ENCODE measurements around the gene ILK. TPM values are rescaled to one million over a fixed set of nuclear protein-coding genes. Genes with fewer than 3 reads are reported as not detected.

Gene ILK
- total RNA-seq = 10 to 100 TPM; 74.6 to 83.3 TPM

DNA sequence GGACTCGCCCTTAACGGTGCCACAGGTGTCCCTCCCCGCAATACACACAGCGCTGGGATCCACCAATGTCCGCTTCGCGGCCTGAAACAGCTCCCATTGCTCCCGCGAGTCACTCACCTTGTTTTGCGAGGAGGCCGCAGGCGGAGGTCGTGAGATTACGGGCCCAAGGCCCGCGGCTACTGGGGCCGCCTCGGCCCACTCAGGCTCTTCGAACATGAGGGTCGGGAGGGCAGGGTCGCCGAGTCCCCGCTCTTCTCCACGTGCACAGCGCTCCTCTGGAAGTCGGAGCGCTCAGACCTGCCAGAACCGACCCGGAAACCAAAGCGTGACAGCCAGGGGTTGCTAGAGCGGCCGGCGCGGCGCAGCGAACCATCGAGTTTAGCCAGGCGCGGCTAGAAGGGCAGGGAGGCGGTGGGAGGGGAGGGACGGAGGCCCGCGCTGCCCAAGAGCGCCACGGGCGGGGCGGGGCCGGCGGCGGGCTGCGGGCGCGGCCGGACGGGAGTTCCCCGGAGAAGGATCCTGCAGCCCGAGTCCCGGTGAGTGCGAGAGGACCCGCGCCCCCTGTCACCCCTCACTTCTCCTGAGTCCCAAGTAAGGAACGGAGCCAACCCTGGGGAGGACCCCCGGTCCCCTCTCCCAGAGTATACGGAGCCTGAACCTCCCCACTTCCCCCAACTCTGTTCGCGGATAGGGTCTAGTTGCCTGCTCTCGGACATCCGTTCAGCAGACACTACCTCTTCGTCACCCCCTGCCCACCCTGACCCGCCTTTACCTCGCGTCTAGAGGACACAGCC, at the start of gene ILK, which contains the start of gene RRP8:
Gene ILK (plus strand): TSS at position 488 of the 794 bp plus-strand sequence. CDS start 498 bp downstream, outside the sequence.
Gene RRP8 (minus strand): TSS at position 330 of the 794 bp plus-strand sequence. CDS start 114 bp downstream, at position 216.
- CTCF ChIA-PET = interaction anchor here (0.9 to 2.0 kb wide), 7 partner anchors 9 to 90 kb away, joined by 3 to 10 read pairs (median 4); partner anchors contain the start of genes MRPL17 and TAF10
- POLR2A ChIA-PET = interaction anchor here (0.7 to 1.8 kb wide), 5 partner anchors 8 to 122 kb away, joined by 3 to 8 read pairs (median 5); partner anchors contain the start of genes ARFIP2, MRPL17, TAF10 and TIMM10B

DNA sequence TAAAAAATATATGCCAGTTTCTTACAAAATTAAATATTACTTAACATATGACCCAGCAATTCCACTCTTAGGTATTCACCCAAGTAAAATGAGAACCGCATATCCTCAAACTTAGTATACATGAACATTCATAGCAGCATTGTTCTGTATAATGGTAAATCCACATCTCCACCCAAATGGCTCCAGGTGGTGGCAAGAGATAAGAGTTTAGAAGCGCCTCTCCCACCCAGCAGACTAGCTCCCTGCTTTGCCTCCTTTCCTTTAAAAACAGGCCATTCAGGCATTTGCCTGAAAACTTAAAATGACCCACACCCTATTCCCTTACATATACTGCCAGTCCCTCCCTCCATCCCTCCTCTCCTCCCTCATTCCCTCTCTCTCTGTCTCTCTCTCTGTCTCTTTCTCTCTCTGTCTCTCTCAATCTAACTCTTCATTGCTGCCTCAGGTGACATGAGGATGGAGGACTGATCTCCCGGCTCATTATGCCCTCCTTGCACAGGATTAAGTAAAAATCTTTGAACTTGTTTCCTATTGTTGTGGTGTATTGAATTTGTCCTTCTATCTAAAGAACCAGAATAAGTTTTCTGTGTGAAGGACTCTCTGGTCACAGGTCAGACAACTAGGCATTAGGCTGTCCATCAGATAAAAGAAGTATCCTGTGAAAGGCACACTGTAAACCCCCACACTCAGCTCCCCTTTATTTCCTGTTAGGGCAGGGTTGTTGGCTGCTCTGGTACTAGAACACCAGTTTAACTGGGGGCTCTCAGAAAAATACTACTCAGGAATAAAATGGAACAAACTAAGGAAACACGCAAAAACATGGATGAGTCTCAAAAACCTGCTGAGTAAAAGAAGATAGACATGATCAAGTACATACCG, 48.5 kb upstream of the ILK start:
- POLR2A ChIA-PET = no interaction called here

DNA sequence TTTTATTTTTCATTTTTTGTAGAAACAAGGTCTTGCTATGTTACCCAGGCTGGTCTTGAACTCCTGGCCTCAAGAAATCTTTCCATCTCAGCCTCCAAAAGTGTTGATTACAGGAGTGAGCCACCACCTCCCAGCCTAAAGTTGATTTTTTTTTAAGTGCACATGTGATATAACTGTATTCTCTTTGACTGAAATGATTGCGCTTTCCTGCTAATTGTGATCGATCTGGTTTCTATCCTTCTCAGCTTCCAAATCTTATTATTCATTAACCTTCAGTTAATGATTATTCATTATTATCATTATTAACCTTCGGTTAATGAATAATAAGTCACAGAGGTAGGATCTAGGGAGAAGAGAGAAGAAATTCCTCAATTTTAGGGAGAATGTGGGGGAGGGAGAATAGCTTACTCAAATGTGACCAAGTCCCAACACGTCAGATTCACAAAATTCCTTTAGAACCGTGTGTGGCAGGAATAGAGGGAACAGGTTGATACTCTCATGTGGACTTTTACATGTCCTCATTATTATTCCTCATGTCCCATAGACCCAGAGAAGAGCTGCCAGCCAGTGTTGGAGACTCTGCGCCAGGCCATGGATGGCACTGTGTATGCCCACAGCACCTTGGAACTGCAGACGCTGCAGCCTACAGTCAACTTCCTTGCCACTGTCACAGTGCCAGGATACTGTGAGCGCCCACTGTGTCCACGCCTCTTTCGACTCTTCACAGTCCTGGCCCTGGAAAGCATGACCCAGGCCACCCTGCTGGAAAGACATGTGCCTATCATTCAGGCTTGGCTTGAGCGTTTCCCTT, 47.2 kb upstream of the ILK start:
- CTCF ChIA-PET = no interaction called here

More for the DNA sequence above, 48.5 kb upstream of the ILK start:
- CTCF ChIA-PET = no interaction called here

GRCh38 chr11:6557063-6557462, 46.5 kb upstream of the ILK start:
- POLR2A ChIA-PET = no interaction called here
- CTCF ChIA-PET = no interaction called here

More for the DNA sequence above, 47.2 kb upstream of the ILK start:
- POLR2A ChIA-PET = no interaction called here

- POLR2A ChIA-PET = no interaction called here
- CTCF ChIA-PET = no interaction called here
These were observed 45.6 kb upstream of the ILK start for GRCh38 chr11:6557761-6558674.

- CTCF ChIA-PET = interaction anchor here (1.2 kb wide), 1 partner anchor 108 kb away, joined by 3 read pairs; no protein-coding TSS in a partner anchor
- POLR2A ChIA-PET = no interaction called here
These were observed 44.2 kb upstream of the ILK start for GRCh38 chr11:6559369-6559768.

- POLR2A ChIA-PET = no interaction called here
These were observed 42.3 kb upstream of the ILK start for GRCh38 chr11:6561288-6561687.

DNA sequence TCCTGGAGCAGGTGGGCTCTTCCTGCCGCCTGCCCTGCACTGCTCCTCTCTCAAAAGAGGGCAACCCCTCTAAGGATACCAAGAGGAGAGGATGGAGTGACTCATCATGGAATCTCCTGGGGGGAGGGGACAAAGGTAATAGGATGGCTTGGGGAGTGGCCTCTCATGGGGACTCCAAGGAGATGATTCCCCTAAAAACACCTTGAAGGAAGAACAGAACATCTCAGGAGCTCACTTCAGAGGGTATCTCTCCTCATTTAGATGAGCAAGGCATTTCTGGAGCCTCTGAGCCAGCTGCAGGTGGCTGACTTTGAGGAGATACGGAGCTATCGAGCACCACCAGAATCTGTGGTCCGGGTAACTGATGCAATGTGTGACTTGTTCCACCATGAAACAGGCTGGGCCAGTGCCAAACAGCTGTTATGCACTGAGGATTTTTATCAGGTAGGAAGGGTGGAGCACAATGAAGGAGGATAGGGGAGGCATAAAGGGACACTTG, 40.4 kb upstream of the ILK start:
- ChIA-PET CTCF (no interaction called here), POLR2A (no interaction called here)

More at GRCh38 chr11:6561288-6561687, 42.3 kb upstream of the ILK start:
- CTCF ChIA-PET = no interaction called here

GRCh38 chr11:6563667-6564066, 39.9 kb upstream of the ILK start:
- CTCF ChIA-PET = no interaction called here
- POLR2A ChIA-PET = no interaction called here

- ChIA-PET CTCF (interaction anchor here (1.2 kb wide), 1 partner anchor 15 kb away, joined by 3 read pairs; no protein-coding TSS in a partner anchor), POLR2A (no interaction called here)
These were observed 38.2 kb upstream of the ILK start for GRCh38 chr11:6565325-6565724.

DNA sequence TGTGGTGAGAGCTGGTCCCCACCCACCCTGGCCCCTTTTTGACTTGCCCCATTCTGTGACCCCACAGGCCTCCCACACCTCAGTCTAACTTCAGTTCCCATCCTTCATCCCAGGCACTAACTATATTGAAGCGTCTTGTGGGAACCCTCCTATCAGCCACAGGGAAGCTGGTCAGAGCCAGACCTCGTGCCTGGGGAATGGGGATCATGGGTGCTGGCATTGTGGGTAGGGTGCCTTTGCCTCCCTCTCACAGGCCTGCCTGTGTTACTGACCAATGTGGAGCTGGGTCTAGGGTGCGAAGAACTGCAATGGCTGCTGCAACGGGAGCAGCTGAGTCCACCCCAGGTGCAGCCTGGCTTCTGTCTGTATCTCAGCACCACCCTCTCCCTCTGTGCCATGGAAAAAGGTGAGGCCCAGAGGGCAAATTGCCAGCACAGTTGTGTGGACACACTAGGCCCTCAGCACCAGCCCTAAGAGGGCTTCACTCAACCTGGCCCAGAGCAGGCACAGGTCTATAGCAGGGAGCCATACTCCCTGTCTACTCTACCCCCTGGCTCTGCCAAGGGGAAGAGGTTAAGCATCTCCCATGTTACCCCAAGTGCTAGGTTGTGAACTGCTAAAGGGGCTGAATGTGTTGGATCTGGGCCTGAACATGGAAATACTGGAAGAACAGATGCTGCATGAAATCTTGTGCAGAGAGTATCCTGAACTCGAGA, 37.4 kb upstream of the ILK start:
- ChIA-PET CTCF (interaction anchor here (1.2 kb wide), 1 partner anchor 16 kb away, joined by 3 read pairs; no protein-coding TSS in a partner anchor), POLR2A (no interaction called here)

- POLR2A ChIA-PET = no interaction called here
- CTCF ChIA-PET = no interaction called here
These were observed 36.7 kb upstream of the ILK start for GRCh38 chr11:6566704-6567370.

DNA sequence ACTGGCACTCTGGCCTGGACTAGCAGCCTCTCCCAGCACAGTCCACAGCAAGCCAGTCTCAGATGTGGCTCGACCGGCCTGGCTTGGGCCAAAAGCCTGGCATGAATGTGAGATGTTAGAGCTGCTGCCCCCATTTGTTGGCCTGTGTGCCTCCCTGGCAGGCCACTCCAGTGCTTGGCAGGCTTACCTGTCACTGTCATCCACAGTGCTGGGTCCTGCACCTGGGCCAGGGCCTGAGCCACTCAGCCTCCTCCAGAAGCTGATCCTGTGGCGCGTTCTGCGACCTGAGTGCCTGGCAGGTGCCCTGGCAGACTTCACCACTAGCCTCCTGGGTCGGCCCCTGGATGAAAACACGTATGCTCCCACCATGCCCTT, 36.2 kb upstream of the ILK start:
- ChIA-PET CTCF (no interaction called here), POLR2A (no interaction called here)

DNA sequence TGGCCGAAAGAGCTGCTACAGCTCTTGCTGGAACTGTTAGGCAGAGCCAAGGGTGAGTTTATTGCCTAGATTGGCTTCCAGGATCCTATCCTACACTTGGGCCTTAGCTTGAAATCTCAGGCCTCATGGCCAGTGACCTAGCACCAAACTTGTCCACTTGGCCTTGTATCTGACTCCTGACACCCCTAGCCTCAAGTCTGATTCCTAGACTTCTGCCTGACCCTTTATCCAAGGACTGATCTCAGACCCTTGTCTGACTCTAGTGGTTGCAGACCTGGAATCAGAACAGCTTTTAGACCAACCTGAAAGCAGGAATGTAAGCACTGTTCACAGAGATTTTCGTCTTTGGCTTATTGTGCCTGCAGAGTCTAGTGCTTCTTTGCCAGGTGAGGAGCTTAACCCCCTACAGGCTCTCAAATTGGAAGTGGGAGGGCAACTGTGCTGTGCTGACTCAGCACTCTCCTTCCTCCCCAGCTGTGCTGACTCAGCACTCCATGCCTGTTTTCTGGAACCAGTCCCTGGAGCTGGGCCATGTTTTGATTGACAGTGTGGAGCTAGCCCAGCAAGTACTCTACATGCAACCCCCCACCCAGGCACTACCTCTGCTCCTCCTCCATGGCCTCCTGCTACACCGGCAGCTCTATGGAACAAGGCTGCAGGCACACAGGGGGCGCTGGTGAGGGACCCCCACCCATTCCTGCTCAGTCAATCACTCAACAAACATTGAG, 35.2 kb upstream of the ILK start:
- CTCF ChIA-PET = interaction anchor here (0.6 kb wide), 1 partner anchor 69 kb away, joined by 3 read pairs; no protein-coding TSS in a partner anchor

GRCh38 chr11:6569706-6570105, 33.9 kb upstream of the ILK start:
- ChIA-PET POLR2A (no interaction called here), CTCF (no interaction called here)

More for the DNA sequence above, 35.2 kb upstream of the ILK start:
- POLR2A ChIA-PET = no interaction called here

GRCh38 chr11:6570691-6571427, 32.7 kb upstream of the ILK start:
- POLR2A ChIA-PET = no interaction called here
- CTCF ChIA-PET = interaction anchor here (0.8 kb wide), 1 partner anchor 11 kb away, joined by 3 read pairs; no protein-coding TSS in a partner anchor
